HCT116 (cell line): ENCODE results near the gene ACOT8. TPM values are rescaled to one million over a fixed set of nuclear protein-coding genes. Genes with fewer than 3 reads are reported as not detected.

Experiments used
- ATAC-seq: fragments of 200-7000 bp; cut with Tn5 transposase; 2 replicates; pipeline ENCODE4 v1.9.1; 2020; ENCODE audit warnings: mild to moderate bottlenecking, moderate library complexity
- BruUV-seq: library from RNA; stranded (reverse); fragments of 400-500 nt; replicated peaks from 2 replicates; lab custom pipeline; 2021; lab: Mats Ljungman, UMichigan
- CTCF ChIA-PET: fragments of 300-600 bp; sonication (Branson Sonifier 250); formaldehyde crosslinking; loops from one replicate; lab custom pipeline; 2021; ENCODE audit warnings: antibody characterized with exemption; lab: Charles Lee
- POLR2A ChIA-PET: fragments of 300-600, 350-600 bp; sonication (Branson Sonifier 250); formaldehyde crosslinking; loops from one replicate; lab custom pipeline; 2021; ENCODE audit warnings: antibody characterized with exemption; lab: Charles Lee
- RAD21 ChIA-PET, 2 experiments: fragments of 300-600 bp; sonication (Branson Sonifier 250); formaldehyde crosslinking; loops; one replicate each; lab custom pipeline; 2023; ENCODE audit warnings: low total read pairs in 2 of 2; ENCODE audit not compliant: uncharacterized antibody in 2 of 2, unreplicated experiment in 2 of 2, low non-redundant PET in 1 of 2; lab: Charles Lee
- DNase-seq: peaks from one replicate; pipeline ENCODE4 v3.0.0-alpha.2; 2010; ENCODE audit warnings: low read depth, low spot score
- H2AFZ ChIP-seq: fragments of 200-600 bp; shearing (Covaris generic), sonication (generic); 2 replicates; pipeline ENCODE4 v1.6.1; 2017; ENCODE audit warnings: low read depth, mixed run types, mixed read lengths, antibody characterized with exemption, low read length; ENCODE audit not compliant: poor library complexity, severe bottlenecking
- H3K27ac ChIP-seq: 2 replicates; pipeline ENCODE4 v1.5.1; 2012; ENCODE audit warnings: low read depth, low read length
- H3K27me3 ChIP-seq: fragments of 200-600 bp; sonication (generic); 2 replicates; pipeline ENCODE4 v1.6.1; 2016; ENCODE audit warnings: mixed run types, low read length, mixed read lengths; ENCODE audit not compliant: insufficient read depth
- H3K36me3 ChIP-seq, 2 experiments: fragments of 200-500 bp in 1 of 2; fragments of 200-600 bp in 1 of 2; sonication (Bioruptor generic) in 1 of 2; sonication (generic) in 1 of 2; 2 replicates each; pipeline versions ENCODE4 v1.5.1 to v1.6.1; 2014 to 2016; ENCODE audit warnings: low read length in 2 of 2, inconsistent platforms in 1 of 2, mixed read lengths in 1 of 2, mixed run types in 1 of 2; ENCODE audit not compliant: insufficient read depth in 2 of 2, control insufficient read depth in 1 of 2
- H3K4me1 ChIP-seq, 2 experiments: fragments of 200-600 bp in 1 of 2; sonication (generic) in 1 of 2; 2 replicates each; pipeline versions ENCODE4 v1.5.1 to v1.6.1; 2012 to 2017; ENCODE audit warnings: low read length in 2 of 2, inconsistent platforms in 1 of 2, mild to moderate bottlenecking in 1 of 2, mixed read lengths in 1 of 2, mixed run types in 1 of 2, moderate library complexity in 1 of 2; ENCODE audit not compliant: insufficient read depth in 2 of 2, control insufficient read depth in 1 of 2
- H3K4me2 ChIP-seq: fragments of 200-600 bp; sonication (generic); 2 replicates; pipeline ENCODE4 v1.6.1; 2017; ENCODE audit warnings: mixed run types, low read length, mixed read lengths
- H3K4me3 ChIP-seq, 2 experiments: fragments of 200-600 bp in 1 of 2; sonication (generic) in 1 of 2; replicated peaks in 1 of 2; 2 replicates each; pipeline ENCODE4 v1.5.1; 2011 to 2016; ENCODE audit warnings: low read length in 2 of 2, control low read depth in 1 of 2, low read depth in 1 of 2, mild to moderate bottlenecking in 1 of 2, mixed read lengths in 1 of 2, mixed run types in 1 of 2
- H3K79me2 ChIP-seq: fragments of 200-600 bp; sonication (generic); 2 replicates; pipeline ENCODE4 v1.6.1; 2017; ENCODE audit warnings: mild to moderate bottlenecking, mixed run types, low read length, moderate library complexity, mixed read lengths; ENCODE audit not compliant: insufficient read depth
- H3K9ac ChIP-seq: fragments of 200-600 bp; sonication (generic); 2 replicates; pipeline ENCODE4 v1.6.1; 2016; ENCODE audit warnings: low read length, mixed read lengths
- H3K9me2 ChIP-seq: fragments of 200-600 bp; sonication (generic), shearing (Covaris generic); 2 replicates; pipeline ENCODE4 v1.6.1; 2017; ENCODE audit warnings: mixed run types, mild to moderate bottlenecking, moderate library complexity; ENCODE audit not compliant: insufficient read depth
- H3K9me3 ChIP-seq, 2 experiments: fragments of 200-500 bp in 1 of 2; fragments of 200-600 bp in 1 of 2; sonication (Bioruptor generic) in 1 of 2; sonication (generic) in 1 of 2; 2 replicates each; pipeline ENCODE4 v1.6.1; 2014 to 2017; ENCODE audit warnings: low read length in 2 of 2, mixed read lengths in 2 of 2, inconsistent platforms in 1 of 2, low read depth in 1 of 2, mild to moderate bottlenecking in 1 of 2, mixed run types in 1 of 2, moderate library complexity in 1 of 2; ENCODE audit not compliant: control insufficient read depth in 1 of 2, insufficient read depth in 1 of 2
- H4K20me1 ChIP-seq: fragments of 200-600 bp; sonication (generic), shearing (Covaris generic); 2 replicates; pipeline ENCODE4 v1.6.1; 2017; ENCODE audit warnings: mixed run types, mild to moderate bottlenecking, moderate library complexity; ENCODE audit not compliant: insufficient read depth
- EGR1 ChIP-seq: IDR thresholded peaks from 2 replicates; pipeline ENCODE4 v1.6.1; 2012; ENCODE audit warnings: low read depth
- ELF1 ChIP-seq: IDR thresholded peaks from 2 replicates; pipeline ENCODE4 v1.6.1; 2012; ENCODE audit warnings: low read depth, borderline replicate concordance
- EZH2 ChIP-seq: fragments of 200-600 bp; sonication (generic); IDR thresholded peaks from 2 replicates; pipeline ENCODE4 v1.6.1; 2017; ENCODE audit warnings: antibody characterized with exemption, mixed run types
- EZH2phosphoT487 ChIP-seq: fragments of 200-600 bp; IDR thresholded peaks from 2 replicates; pipeline ENCODE4 v1.6.1; 2018; ENCODE audit warnings: antibody characterized with exemption, borderline replicate concordance
- FOSL1 ChIP-seq: IDR thresholded peaks from 2 replicates; pipeline ENCODE4 v1.6.1; 2012; ENCODE audit warnings: low read depth
- JUND ChIP-seq: IDR thresholded peaks from 2 replicates; pipeline ENCODE4 v1.6.1; 2012
- POLR2AphosphoS5 ChIP-seq: IDR thresholded peaks from 2 replicates; pipeline ENCODE4 v1.6.1; 2011; ENCODE audit warnings: mild to moderate bottlenecking, low read depth, low read length, moderate library complexity
- RAD21 ChIP-seq: IDR thresholded peaks from 2 replicates; pipeline ENCODE4 v1.6.1; 2012; ENCODE audit warnings: low read depth, mild to moderate bottlenecking
- SP1 ChIP-seq: IDR thresholded peaks from 2 replicates; pipeline ENCODE4 v1.6.1; 2012; ENCODE audit warnings: low read depth
- SRF ChIP-seq: IDR thresholded peaks from 2 replicates; pipeline ENCODE4 v1.6.1; 2012; ENCODE audit warnings: low read depth
- TCF7L2 ChIP-seq: IDR thresholded peaks from 2 replicates; pipeline ENCODE4 v1.7.0; 2011; ENCODE audit warnings: borderline replicate concordance, inconsistent platforms; ENCODE audit not compliant: insufficient read depth, insufficient read length; ENCODE audit errors: extremely low read depth
- YY1 ChIP-seq: IDR thresholded peaks from 2 replicates; pipeline ENCODE4 v1.6.1; 2011; ENCODE audit warnings: low read length, low read depth, moderate library complexity, mild to moderate bottlenecking; ENCODE audit not compliant: insufficient replicate concordance; ENCODE audit errors: extremely low read depth
- ZFX ChIP-seq: fragments of 450-650 bp; IDR thresholded peaks from 2 replicates; pipeline ENCODE4 v1.6.1; 2017
- ZNF274 ChIP-seq: fragments of 200-500 bp; sonication (Bioruptor generic); IDR thresholded peaks from 2 replicates; pipeline ENCODE4 v1.6.1; 2014; ENCODE audit warnings: mild to moderate bottlenecking, low read depth, low read length, inconsistent platforms
- intact Hi-C: fragments of 100-400 bp; cut with micrococcal nuclease; formaldehyde crosslinking; loops from 2 replicates; pipeline ENCODE4 v1.10.0; 2022
- total RNA-seq: library from RNA; stranded (reverse); gene quantifications from one replicate; pipeline ENCODE4 v1.2.1, GENCODE V29; 2021; ENCODE audit not compliant: unreplicated experiment
- TF ChIP-seq, protein P1 (sequence below): IDR thresholded peaks from 2 replicates; pipeline ENCODE4 v1.6.1; 2012; ENCODE audit warnings: low read depth
- TF ChIP-seq, protein P2 (sequence below), 3 experiments: fragments of 200-600 bp in 1 of 3; sonication (generic) in 1 of 3; IDR thresholded peaks in 2 of 3; conservative IDR thresholded peaks in 1 of 3; 2 replicates each; pipeline ENCODE4 v1.5.1; 2012 to 2017; ENCODE audit warnings: low read depth in 2 of 3, low read length in 2 of 3, antibody characterized with exemption in 1 of 3, borderline replicate concordance in 1 of 3, control low read depth in 1 of 3, mild to moderate bottlenecking in 1 of 3, mixed read lengths in 1 of 3, mixed run types in 1 of 3, moderate library complexity in 1 of 3; ENCODE audit not compliant: insufficient read depth in 1 of 3
- TF ChIP-seq, protein P3 (sequence below): IDR thresholded peaks from 2 replicates; pipeline ENCODE4 v1.6.1; 2011; ENCODE audit warnings: mild to moderate bottlenecking, low read length, moderate library complexity; ENCODE audit not compliant: insufficient replicate concordance; ENCODE audit errors: extremely low read depth
- TF ChIP-seq, protein P4 (sequence below): IDR thresholded peaks from 2 replicates; pipeline ENCODE4 v1.6.1; 2012

The ACOT8 gene
- total RNA-seq, 1 experiment from 2014 or later: 12.2 TPM

DNA sequence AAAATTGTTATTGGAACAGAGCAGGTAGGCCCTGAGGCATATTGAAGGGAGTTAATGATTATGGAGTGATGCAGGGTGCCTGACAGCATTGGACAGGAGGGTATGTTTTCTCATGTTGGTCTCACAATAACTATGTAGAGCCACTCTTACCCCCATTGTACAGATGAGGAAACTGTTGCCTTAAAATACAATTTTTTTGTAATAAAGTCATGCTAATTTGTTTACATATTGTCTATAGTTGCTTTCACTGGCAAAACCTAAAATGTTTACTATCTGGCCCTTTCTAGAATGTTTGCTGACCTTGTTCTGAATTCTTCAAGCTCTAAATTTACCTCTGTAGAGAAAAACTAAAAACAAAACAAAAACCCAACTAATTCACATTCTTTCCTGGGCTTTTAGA lies 5.7 kb downstream of the ACOT8 start (continued):
- TF ChIP-seq, protein P1, sequence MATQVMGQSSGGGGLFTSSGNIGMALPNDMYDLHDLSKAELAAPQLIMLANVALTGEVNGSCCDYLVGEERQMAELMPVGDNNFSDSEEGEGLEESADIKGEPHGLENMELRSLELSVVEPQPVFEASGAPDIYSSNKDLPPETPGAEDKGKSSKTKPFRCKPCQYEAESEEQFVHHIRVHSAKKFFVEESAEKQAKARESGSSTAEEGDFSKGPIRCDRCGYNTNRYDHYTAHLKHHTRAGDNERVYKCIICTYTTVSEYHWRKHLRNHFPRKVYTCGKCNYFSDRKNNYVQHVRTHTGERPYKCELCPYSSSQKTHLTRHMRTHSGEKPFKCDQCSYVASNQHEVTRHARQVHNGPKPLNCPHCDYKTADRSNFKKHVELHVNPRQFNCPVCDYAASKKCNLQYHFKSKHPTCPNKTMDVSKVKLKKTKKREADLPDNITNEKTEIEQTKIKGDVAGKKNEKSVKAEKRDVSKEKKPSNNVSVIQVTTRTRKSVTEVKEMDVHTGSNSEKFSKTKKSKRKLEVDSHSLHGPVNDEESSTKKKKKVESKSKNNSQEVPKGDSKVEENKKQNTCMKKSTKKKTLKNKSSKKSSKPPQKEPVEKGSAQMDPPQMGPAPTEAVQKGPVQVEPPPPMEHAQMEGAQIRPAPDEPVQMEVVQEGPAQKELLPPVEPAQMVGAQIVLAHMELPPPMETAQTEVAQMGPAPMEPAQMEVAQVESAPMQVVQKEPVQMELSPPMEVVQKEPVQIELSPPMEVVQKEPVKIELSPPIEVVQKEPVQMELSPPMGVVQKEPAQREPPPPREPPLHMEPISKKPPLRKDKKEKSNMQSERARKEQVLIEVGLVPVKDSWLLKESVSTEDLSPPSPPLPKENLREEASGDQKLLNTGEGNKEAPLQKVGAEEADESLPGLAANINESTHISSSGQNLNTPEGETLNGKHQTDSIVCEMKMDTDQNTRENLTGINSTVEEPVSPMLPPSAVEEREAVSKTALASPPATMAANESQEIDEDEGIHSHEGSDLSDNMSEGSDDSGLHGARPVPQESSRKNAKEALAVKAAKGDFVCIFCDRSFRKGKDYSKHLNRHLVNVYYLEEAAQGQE: no peak
- TF ChIP-seq EZH2phosphoT487: no peak
- TF ChIP-seq POLR2AphosphoS5: no peak

DNA sequence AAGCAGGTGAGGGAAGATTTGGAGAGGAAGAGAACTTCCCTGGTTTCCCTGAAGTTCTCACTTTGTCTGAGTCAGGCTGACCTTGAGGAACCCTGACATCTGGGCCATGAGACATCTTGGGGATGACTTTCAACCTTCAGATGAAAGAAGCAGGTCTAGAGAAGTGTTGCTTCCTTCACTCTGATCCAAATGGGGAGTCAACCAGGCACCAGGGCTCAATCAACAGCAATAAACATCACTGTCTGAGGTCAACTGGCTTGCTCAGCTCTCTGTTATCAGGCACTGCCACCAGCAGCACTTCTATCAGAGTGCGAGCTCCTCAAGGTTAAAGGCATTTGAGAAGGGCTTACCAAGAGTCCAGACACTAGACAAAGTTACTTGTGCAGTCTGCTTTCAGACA lies 6.3 kb downstream of the ACOT8 start:
- Histone ChIP-seq H3K36me3 (peaks cover 0 to 2% of the 10 kb centered on the region in 2 experiments; a peak in 1 of 4 replicates), H2AFZ (no peak overlapping the region), H3K9me3 (no peaks in the 10 kb centered on the region), H3K9ac (no peak overlapping the region), H3K9me2 (no peaks in the 10 kb centered on the region), H3K4me3 (no peak overlapping the region), H3K79me2 (0 out of 2 replicates have a peak, but pooled peaks cover 2% of the 10 kb centered on the region), H3K4me1 (peaks cover 0 to under 1% of the 10 kb centered on the region in 2 experiments; a peak in 3 of 4 replicates), H3K27me3 (no peaks in the 10 kb centered on the region), H3K4me2 (no peak overlapping the region), H4K20me1 (no peaks in the 10 kb centered on the region), H3K27ac (no peak overlapping the region)
- ATAC-seq: no peak
- no peak for DNase-seq
- BruUV-seq: no TSS peak
- ChIA-PET POLR2A (no interaction called here), RAD21 (no interaction called here), CTCF (no interaction called here)
- intact Hi-C loops: no loop called here
- TF ChIP-seq EZH2phosphoT487 (no peak), POLR2AphosphoS5 (no peak), EGR1 (no peak), EZH2 (no peak), SRF (no peak), ZFX (no peak), FOSL1 (no peak), JUND (no peak), YY1 (no peak), ELF1 (no peak), SP1 (no peak), RAD21 (no peak), TCF7L2 (no peak), ZNF274 (no peak)
- TF ChIP-seq, protein P2, sequence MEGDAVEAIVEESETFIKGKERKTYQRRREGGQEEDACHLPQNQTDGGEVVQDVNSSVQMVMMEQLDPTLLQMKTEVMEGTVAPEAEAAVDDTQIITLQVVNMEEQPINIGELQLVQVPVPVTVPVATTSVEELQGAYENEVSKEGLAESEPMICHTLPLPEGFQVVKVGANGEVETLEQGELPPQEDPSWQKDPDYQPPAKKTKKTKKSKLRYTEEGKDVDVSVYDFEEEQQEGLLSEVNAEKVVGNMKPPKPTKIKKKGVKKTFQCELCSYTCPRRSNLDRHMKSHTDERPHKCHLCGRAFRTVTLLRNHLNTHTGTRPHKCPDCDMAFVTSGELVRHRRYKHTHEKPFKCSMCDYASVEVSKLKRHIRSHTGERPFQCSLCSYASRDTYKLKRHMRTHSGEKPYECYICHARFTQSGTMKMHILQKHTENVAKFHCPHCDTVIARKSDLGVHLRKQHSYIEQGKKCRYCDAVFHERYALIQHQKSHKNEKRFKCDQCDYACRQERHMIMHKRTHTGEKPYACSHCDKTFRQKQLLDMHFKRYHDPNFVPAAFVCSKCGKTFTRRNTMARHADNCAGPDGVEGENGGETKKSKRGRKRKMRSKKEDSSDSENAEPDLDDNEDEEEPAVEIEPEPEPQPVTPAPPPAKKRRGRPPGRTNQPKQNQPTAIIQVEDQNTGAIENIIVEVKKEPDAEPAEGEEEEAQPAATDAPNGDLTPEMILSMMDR (IDR thresholded peaks at IDR 0.05 in 2 of 3, conservative IDR thresholded peaks at IDR 0.05 in 1 of 3; ENCODE audit: borderline replicate concordance in 1 of 3, insufficient read depth in 1 of 3, low read depth in 2 of 3, low read length in 2 of 3): no peak
- TF ChIP-seq, protein P3, sequence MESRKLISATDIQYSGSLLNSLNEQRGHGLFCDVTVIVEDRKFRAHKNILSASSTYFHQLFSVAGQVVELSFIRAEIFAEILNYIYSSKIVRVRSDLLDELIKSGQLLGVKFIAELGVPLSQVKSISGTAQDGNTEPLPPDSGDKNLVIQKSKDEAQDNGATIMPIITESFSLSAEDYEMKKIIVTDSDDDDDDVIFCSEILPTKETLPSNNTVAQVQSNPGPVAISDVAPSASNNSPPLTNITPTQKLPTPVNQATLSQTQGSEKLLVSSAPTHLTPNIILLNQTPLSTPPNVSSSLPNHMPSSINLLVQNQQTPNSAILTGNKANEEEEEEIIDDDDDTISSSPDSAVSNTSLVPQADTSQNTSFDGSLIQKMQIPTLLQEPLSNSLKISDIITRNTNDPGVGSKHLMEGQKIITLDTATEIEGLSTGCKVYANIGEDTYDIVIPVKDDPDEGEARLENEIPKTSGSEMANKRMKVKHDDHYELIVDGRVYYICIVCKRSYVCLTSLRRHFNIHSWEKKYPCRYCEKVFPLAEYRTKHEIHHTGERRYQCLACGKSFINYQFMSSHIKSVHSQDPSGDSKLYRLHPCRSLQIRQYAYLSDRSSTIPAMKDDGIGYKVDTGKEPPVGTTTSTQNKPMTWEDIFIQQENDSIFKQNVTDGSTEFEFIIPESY: no peak
- TF ChIP-seq, protein P4, sequence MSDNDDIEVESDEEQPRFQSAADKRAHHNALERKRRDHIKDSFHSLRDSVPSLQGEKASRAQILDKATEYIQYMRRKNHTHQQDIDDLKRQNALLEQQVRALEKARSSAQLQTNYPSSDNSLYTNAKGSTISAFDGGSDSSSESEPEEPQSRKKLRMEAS: no peak
